Tibial nerve (tissue), 4 donors: ENCODE measurements around the gene ARRB2. TPM values are rescaled to one million over a fixed set of nuclear protein-coding genes. Genes with fewer than 3 reads are reported as not detected.

Experiments used
- DNase-seq, 2 donors: peaks; one replicate each; pipeline ENCODE4 v3.0.0-alpha.2; 2019; ENCODE audit warnings: low spot score in 2 of 2
- H3K27ac ChIP-seq, 4 donors: fragments of 200-600 bp; sonication (generic) in 3 of 4; one replicate each; pipeline ENCODE4 v1.5.1; 2017 to 2019; ENCODE audit warnings: mild to moderate bottlenecking in 1 of 4
- H3K27me3 ChIP-seq, 2 donors: fragments of 200-600 bp; sonication (generic) in 1 of 2; one replicate each; pipeline versions ENCODE4 v1.5.1 to v1.6.0; 2017 to 2019
- H3K36me3 ChIP-seq, 3 donors: fragments of 200-600 bp; sonication (generic); one replicate each; pipeline ENCODE4 v1.5.1; 2018 to 2019
- H3K4me1 ChIP-seq, 4 donors: fragments of 200-600 bp; sonication (generic) in 3 of 4; one replicate each; pipeline ENCODE4 v1.5.1; 2017 to 2019
- H3K4me3 ChIP-seq, 4 donors: fragments of 200-600 bp; sonication (generic) in 3 of 4; one replicate each; pipeline ENCODE4 v1.5.1; 2017 to 2019; ENCODE audit warnings: mild to moderate bottlenecking in 1 of 4, moderate library complexity in 1 of 4
- H3K9me3 ChIP-seq, 4 donors: fragments of 200-600 bp; sonication (generic) in 3 of 4; one replicate each; pipeline ENCODE4 v1.5.1; 2017 to 2019
- EP300 ChIP-seq, 2 donors: sonication (generic); formaldehyde crosslinking; IDR thresholded peaks; one replicate each; pipeline ENCODE4 v1.6.1; 2017; ENCODE audit warnings: antibody characterized with exemption in 2 of 2, mild to moderate bottlenecking in 1 of 2
- POLR2A ChIP-seq, 2 donors: fragments of 450-650 bp; IDR thresholded peaks; one replicate each; pipeline ENCODE4 v1.6.1; 2017; ENCODE audit warnings: antibody characterized with exemption in 2 of 2, mild to moderate bottlenecking in 2 of 2, moderate library complexity in 2 of 2
- WGBS, 2 donors: methylation state at CpG; one replicate each; pipeline ENCODE4 v1.1.5; 2018; 5-methylcytosine and 5-hydroxymethylcytosine counted together
- total RNA-seq, 4 donors: library from RNA; depleted of rRNA; stranded (reverse); fragments of >200 nt; gene quantifications; one replicate each; pipeline ENCODE4 v1.1.0, GENCODE V29; 2016
- TF ChIP-seq, protein P1 (sequence below), 5 experiments: fragments of 200-600 bp in 3 of 5; fragments of 450-650 bp in 2 of 5; sonication (generic) in 3 of 5; IDR thresholded peaks; one replicate each; pipeline ENCODE4 v1.5.1; 2016 to 2019; ENCODE audit warnings: antibody characterized with exemption in 5 of 5, mild to moderate bottlenecking in 3 of 5, moderate library complexity in 2 of 5

The ARRB2 gene
- total RNA-seq, 4 donors from 2014 or later = 50.2 to 103 (median 57.4) TPM

DNA sequence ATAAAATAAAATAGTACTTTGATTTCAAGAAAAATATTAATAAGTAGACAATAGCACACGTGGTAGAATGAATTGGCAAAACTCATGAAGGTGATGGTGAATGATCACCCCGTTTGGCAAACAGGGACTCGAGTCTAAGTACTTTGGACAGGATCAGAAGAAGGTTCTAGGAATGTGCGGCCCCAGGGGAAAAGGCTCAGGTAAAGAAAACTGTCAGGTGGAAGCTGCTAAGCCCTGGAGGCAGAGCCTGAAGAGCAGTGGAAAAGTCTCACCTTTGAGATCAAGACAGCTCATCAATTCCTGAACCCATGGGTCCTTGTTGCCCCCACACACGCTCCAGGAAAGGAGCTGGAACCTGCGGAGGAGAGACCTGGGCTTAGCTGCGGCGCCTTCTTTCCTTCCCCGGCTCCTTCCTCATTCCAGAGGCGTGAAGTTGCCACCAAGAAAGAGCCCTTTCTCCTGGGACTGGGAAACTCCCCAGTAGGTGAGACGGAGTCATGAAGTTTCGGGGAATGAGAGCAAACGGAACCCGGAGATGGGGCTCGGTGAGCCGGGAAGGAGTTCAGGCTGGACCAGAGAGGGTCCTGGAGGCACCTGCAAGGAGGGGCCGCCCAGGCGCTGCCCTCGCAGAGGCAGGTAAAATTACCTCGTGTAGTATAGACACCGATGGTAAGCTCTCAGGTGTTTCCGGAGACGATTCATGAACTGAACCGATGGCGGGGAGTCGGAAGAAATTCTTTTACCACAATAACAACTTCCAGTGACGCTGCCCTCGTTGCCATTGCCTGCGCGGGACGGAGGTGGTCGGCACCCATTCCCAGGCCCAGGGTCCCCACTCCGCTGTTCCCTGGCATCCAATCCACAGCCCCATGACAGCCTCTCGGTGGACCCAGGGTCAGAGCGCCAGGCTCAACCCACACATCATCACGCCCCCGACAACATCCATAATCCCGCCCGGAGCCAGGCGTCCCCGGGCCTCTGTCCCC is 28.0 kb downstream of the ARRB2 start:
- Histone ChIP-seq H3K4me1 (peaks cover 0 to 17% (median 7%) of the 10 kb centered on the region in 4 donors), H3K9me3 (no peaks in the 10 kb centered on the region), H3K27ac (peak overlapping the region in 3 of 4 donors; percentile 74 to 78 (median 75)), H3K27me3 (peaks cover 0 to 1% of the 10 kb centered on the region in 2 donors), H3K4me3 (peak overlapping the region; percentile 65 to 100 (median 82)), H3K36me3 (peaks cover 0 to 16% (median 0%) of the 10 kb centered on the region in 3 donors)
- no peak for DNase-seq
- TF ChIP-seq EP300 (IDR thresholded peaks at IDR 0.05) (no peak), POLR2A (IDR thresholded peaks at IDR 0.05) (no peak)
- TF ChIP-seq, protein P1, sequence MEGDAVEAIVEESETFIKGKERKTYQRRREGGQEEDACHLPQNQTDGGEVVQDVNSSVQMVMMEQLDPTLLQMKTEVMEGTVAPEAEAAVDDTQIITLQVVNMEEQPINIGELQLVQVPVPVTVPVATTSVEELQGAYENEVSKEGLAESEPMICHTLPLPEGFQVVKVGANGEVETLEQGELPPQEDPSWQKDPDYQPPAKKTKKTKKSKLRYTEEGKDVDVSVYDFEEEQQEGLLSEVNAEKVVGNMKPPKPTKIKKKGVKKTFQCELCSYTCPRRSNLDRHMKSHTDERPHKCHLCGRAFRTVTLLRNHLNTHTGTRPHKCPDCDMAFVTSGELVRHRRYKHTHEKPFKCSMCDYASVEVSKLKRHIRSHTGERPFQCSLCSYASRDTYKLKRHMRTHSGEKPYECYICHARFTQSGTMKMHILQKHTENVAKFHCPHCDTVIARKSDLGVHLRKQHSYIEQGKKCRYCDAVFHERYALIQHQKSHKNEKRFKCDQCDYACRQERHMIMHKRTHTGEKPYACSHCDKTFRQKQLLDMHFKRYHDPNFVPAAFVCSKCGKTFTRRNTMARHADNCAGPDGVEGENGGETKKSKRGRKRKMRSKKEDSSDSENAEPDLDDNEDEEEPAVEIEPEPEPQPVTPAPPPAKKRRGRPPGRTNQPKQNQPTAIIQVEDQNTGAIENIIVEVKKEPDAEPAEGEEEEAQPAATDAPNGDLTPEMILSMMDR (IDR thresholded peaks at IDR 0.05) = no peak
- WGBS, 2 donors = 18 to 24% methylated on average over 39 to 41 of the region's 41 CpGs

- Histone ChIP-seq H3K27ac (peak within 1 kb of the TSS in 3 of 4 donors; percentile 74 to 78 (median 75)), H3K27me3 (peaks cover 0 to 11% of the 10 kb centered on the region in 2 donors), H3K9me3 (no peaks in the 10 kb centered on the region), H3K4me1 (peaks cover 0 to 17% (median 7%) of the 10 kb centered on the region in 4 donors), H3K4me3 (peak within 1 kb of the TSS; percentile 65 to 100 (median 82)), H3K36me3 (peaks cover 0 to 7% (median 0%) of the 10 kb centered on the region in 3 donors)
- no peak for TF ChIP-seq EP300 (IDR thresholded peaks at IDR 0.05)
- peak in 1 of 2 donors; percentile 22 for TF ChIP-seq POLR2A (IDR thresholded peaks at IDR 0.05)
- TF ChIP-seq, protein P1 (IDR thresholded peaks at IDR 0.05) = no peak
- WGBS, 2 donors = 0% methylated on average over 29 to 64 of the region's 100 CpGs
- DNase-seq = no peak
Measured at GRCh38 chr17:4739122-4740024, 28.9 kb downstream of the ARRB2 start, which contains the start of the genes CXCL16 and ZMYND15. TSS of gene CXCL16 (minus strand) at chr17:4739928. CDS start at chr17:4739339, 589 bp downstream. TSS of gene ZMYND15 (plus strand) at chr17:4739833. CDS start at chr17:4740549, 716 bp downstream.

DNA sequence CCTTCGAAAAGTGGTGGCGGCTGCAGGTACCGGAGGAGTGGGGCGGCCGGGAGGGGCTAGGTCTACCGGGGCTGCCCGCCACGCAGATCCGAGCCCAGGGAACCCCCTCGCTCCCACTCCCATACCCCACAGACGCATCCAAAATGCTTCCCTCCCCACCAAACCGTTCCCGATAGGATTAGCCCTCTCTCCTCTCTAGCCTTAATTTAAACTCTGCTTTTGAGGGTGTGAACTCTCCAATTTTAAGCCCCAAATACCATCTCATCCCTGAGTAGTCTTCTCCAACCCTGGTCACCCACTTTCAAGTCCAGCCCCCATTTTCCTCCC is 29.6 kb downstream of the ARRB2 start:
- peaks cover 0 to 2% (median 0%) of the 10 kb centered on the region in 3 donors for H3K36me3 ChIP-seq
- peaks cover 0 to 17% of the 10 kb centered on the region in 2 donors for H3K27me3 ChIP-seq
- peak overlapping the region in 2 of 4 donors; percentile 74 to 78 for H3K27ac ChIP-seq
- WGBS, 2 donors = 11 to 18% methylated on average over 10 to 13 of the region's 13 CpGs
- no peak for DNase-seq
- H3K4me1 ChIP-seq = peaks cover 0 to 19% (median 7%) of the 10 kb centered on the region in 4 donors
- no peaks in the 10 kb centered on the region for H3K9me3 ChIP-seq
- TF ChIP-seq POLR2A (IDR thresholded peaks at IDR 0.05) = no peak
- TF ChIP-seq EP300 (IDR thresholded peaks at IDR 0.05) = no peak
- TF ChIP-seq, protein P1 (IDR thresholded peaks at IDR 0.05) = no peak
- peak overlapping the region; percentile 65 to 100 (median 82) for H3K4me3 ChIP-seq

- Histone ChIP-seq H3K27me3 (peaks cover 0 to 23% of the 10 kb centered on the region in 2 donors), H3K4me1 (peaks cover 0 to 25% (median 7%) of the 10 kb centered on the region in 4 donors), H3K4me3 (no peak overlapping the region), H3K9me3 (no peaks in the 10 kb centered on the region), H3K27ac (no peak overlapping the region), H3K36me3 (no peaks in the 10 kb centered on the region)
- WGBS, 2 donors = 94% methylated on average over 8 of the region's 8 CpGs
- no peak for TF ChIP-seq POLR2A (IDR thresholded peaks at IDR 0.05)
- TF ChIP-seq, protein P1 (IDR thresholded peaks at IDR 0.05) = no peak
- no peak for TF ChIP-seq EP300 (IDR thresholded peaks at IDR 0.05)
- DNase-seq = no peak
Measured at GRCh38 chr17:4740584-4740983, 30.2 kb downstream of the ARRB2 start.
